Left renal cortex interstitium (tissue), 4 donors: ENCODE results near the gene FOXP1. TPM values are rescaled to one million over a fixed set of nuclear protein-coding genes. Genes with fewer than 3 reads are reported as not detected.

Experiments used
- DNase-seq, 4 donors: peaks; one replicate each; pipeline ENCODE4 v3.0.0-alpha.2; 2013; ENCODE audit warnings: low read depth in 4 of 4, low spot score in 2 of 4, missing footprints in 1 of 4
- polyA plus RNA-seq, 4 donors: library from polyadenylated mRNA; unstranded; fragments of 120-200 nt; gene quantifications; one replicate each; pipeline ENCODE4 v1.2.1, GENCODE V29; 2013; ENCODE audit not compliant: insufficient read length in 4 of 4

Gene FOXP1
- polyA plus RNA-seq, 4 donors, result 31.2 to 45.8 (median 38.9) TPM

DNA sequence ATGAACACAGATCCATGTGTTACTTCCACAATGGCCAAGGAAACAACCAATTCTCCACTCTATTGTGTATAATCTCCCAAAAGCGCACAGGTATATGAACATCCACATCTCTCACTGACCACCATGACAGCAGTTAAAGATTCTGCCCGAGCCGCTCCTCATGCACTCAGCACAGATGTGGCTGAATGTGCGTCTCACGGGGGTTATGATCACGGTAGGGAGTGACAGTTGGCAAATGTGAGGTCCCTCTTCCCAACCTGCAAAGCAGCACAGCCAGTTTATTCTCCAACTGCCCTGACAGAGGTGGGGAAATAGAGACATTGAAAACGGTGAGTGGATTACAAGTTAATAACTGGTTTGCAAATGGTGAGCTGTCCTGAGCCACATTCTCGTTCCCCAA lies 17.6 kb downstream of the FOXP1 start:
- DNase-seq, result no peak

DNA sequence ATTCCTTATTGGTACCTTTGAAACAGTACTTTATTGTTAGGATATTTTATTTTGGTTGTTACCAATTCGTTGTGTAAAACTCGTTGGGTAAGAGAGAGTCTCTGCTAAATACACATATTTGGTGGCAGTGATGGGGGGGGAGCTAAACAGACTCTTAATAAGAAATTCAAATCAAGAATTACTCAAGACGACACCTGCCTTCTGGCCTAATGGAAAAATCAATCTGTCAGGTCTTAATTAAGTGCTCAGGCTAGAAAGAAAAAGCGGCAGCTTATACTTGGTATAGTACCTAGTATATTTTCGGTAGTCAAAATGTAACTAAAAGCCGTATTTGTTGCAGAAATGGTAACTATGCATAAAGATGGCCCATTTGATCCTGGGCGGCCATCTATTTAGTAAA lies 18.2 kb downstream of the FOXP1 start:
- no peak for DNase-seq

GRCh38 chr3:71564361-71564760 lies 19.2 kb downstream of the FOXP1 start:
- DNase-seq, result no peak

- DNase-seq, result no peak
Measured at GRCh38 chr3:71563827-71564226, 19.7 kb downstream of the FOXP1 start.

DNA sequence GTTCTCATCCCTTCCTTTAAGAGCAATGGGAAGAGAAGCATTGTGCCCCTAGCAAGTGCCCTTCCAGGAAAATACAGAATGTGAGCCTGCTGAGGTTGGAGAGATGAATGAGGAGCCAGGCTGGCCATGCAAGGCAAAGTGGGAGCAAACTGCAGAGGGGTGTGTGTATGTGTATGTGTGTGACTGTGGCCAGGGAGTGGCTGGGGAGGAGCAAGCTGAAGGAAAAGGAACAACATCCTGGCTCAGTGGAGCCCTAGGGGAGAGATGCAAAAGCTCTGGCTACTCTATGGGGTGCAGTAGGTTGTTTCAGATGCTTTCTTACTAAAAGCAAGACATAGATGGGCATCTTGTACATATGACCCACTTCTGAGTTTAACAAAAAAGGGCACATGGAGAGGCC lies 20.6 kb downstream of the FOXP1 start:
- no peak for DNase-seq

DNA sequence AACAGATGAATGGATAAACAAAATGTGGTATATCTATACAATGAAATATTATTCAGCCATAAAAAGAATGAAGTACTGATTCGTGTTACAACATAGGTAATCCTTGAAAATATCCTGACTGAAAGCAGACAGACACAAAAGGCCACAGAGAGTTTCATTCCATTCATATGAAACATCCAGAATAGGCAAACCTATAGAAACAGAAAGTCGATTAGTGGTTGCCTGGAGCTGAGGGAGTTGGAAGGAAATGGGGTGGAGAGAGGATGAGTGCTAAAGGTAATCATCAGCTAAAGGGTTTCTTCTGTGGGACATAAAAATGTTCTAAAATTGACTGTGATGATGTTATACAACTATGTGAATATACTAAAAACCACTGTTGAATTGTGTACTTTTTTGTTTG lies 22.9 kb downstream of the FOXP1 start:
- no peak for DNase-seq

GRCh38 chr3:71559578-71560162 lies 23.9 kb downstream of the FOXP1 start:
- DNase-seq, result no peak

DNA sequence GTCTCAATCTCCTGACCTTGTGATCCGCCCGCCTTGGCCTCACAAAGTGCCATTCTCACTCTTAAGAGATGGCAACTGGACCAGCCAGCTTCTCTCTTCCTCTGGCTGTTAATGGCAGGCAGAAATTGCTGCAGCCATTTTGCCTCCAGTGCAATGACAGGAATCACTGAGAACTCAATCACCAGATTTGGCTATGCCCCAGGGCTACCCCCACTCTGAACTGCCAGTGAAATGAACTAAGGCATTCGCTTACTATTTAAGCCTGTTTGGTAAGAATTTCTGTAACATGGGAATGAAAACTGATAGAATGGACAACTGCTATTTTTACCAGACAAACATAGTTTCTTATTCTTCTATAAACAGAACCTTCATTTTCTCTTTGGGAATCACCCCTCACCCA lies 24.5 kb downstream of the FOXP1 start:
- DNase-seq, result no peak

GRCh38 chr3:71554649-71555048 lies 28.9 kb downstream of the FOXP1 start:
- DNase-seq, result no peak

DNA sequence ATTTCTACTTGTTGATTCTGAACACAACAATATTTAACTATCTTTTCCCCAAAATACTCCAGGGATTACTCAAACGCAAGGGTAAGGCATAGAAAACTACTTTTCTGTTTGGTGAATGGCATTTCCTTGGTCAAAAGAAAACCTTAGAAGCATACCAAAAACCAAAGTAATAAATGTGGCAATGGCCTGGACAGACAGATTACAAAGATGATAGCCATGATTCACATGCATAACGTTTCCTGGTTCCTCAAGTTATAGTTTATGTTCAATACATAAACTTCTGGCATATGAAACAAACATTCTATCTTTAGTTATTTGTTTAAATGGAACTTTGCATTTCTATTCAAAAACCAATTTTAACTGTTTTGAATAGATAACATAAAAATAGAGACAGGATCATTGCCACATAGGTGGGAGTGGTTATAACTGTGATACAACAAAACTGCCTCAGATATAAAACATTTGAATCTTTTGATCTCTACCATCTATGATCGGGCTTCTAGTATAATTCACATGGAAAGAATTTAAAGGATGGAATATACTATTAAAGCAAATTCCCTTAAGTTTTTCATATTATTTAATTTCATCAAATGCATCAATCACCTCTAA lies 32.1 kb downstream of the FOXP1 start:
- DNase-seq, result no peak

DNA sequence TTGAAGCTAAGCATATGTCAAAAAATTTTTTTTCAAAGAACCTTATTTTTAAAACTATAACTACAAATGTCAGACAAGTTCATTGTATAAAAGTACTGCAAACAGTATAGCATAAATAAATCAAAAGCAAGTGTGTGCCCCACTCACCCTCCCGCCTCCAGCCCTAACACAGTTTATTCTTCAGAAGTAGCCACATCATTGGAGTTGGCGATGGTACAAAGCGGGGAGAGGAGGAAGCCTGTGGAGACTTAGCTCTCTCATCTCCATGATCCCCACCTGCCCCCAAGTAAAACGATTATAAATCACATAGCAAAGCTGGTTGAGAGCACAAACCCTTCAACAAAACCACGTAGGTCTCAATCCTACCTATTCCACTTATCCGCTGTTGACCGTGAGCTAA lies 33.6 kb downstream of the FOXP1 start:
- no peak for DNase-seq

DNA sequence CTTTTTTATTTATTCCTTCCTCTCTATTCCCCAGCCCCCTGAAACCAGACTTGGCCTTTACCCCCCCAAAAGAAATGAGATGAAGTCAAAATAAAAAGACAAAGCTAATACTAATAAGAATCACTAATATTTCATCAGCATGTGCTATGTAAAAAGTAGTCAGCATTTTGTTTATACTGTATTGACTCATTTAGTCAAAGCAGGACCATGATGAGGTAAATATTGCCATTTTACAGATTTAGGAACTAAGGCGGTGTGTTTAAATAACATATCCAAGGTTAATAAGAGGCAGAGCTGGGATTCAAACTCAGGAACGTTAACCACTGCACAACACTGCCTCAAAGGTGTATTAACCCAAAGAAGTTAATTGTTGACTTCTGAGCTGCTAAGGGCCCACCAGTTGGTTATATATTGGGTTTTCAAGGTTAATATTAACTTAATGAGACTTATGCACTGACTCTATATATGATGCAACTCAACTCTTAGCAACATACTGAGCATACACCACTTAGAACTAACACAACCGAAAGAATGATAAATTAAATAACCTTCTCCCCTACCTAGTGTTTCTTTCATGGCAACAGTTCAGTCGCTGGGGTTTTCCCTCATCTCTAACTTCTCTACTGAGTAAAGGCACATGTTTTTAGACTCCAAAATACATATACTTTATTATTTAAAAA lies 34.7 kb downstream of the FOXP1 start:
- DNase-seq, result no peak

DNA sequence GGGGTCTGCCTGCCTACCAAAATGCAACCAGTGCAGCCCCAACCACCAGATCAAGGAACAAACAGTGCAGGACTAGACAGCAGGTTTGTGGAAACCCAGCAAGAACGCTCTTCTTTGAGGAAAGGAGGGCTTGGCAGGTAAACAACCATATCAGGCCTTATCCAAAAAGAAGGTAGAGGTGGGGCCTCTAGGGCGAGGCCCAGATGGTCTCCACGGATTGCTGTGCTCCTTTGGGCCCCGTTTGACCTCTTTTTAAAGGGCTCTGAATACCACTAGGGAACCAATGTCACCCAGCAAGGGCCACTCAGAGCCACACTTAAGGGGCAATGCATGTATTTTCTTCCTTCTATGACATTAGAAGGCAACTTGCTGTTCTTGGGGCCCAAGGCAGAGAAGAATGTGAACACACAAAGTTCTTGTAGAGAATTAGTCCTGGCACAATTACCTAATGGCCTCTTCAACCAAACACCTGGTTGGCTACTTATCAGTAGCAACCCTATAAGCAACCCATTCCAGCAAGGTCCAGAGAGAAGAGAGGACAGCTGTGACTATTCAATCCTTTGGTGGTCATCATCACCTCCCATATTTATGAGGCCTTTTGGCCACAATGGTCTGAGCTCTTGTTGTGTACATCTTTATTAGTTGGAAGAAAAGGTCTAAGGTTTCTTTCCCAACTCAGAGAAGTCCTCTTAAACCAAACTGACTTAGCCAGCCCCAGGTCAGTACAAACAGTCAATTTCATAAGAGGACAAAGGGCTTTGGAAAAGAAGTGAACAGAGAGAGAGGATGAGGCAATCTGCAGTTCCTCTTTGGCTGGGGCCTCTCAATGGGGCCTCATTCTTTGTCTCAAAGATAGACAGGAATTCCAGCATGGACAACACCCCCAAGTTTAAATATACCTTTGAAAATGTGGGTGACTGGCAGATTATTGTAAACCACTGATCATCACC lies 36.0 kb downstream of the FOXP1 start:
- no peak for DNase-seq

GRCh38 chr3:71546821-71547220 lies 36.7 kb downstream of the FOXP1 start:
- DNase-seq, result no peak

DNA sequence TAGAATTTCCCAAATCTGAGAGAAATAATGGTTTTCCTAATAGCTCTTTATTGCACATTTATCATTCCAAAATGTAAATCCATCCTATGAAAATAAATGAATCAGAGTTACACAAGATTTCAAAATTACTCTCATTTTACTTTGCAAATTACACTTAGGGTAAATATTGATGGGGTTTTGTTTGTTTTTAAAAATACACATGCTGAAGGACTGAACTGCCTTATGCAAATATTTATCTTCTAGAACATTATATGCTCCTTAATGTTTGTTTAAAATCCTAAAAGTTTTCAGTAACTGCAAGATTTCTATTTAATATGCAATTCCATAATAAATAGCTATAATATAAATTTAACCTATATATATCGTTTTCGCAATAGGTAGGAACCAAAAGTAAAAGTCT lies 38.2 kb downstream of the FOXP1 start:
- DNase-seq, result no peak

DNA sequence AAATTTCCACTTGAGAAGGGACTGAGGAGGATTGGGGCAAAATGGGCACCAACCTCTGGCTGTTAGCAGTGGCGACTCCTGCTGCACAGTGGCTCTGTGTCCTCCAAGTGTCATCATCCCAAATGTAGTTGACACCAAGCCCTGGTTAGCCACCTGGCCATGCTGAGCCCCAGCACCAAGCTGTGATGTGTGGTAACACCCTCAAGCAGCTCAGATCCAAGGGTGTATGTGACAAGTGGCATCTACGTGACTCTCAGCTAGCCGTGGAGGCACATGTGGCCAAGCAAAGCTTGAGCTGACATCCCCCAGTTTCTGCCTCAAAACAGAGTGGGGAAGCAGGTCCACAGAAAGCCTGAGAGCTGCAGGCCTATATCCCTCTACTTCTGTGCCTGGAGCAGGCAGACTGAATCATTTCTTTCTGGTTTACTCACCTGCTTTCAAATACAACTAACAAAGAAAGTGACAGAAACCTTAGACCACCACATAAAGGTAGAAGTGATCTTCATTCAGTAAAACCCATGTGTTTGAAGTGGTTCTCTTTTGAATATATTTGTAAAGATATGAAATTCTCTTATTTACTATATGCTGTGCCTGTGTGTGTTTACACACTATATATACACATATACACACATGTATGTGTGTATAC lies 40.0 kb downstream of the FOXP1 start:
- DNase-seq, result no peak

GRCh38 chr3:71542521-71543370 lies 40.8 kb downstream of the FOXP1 start:
- DNase-seq, result peak in 3 of 4 donors; percentile 41 to 65 (median 65)

- DNase-seq, result no peak
Measured at GRCh38 chr3:71541313-71541712, 42.2 kb downstream of the FOXP1 start.

DNA sequence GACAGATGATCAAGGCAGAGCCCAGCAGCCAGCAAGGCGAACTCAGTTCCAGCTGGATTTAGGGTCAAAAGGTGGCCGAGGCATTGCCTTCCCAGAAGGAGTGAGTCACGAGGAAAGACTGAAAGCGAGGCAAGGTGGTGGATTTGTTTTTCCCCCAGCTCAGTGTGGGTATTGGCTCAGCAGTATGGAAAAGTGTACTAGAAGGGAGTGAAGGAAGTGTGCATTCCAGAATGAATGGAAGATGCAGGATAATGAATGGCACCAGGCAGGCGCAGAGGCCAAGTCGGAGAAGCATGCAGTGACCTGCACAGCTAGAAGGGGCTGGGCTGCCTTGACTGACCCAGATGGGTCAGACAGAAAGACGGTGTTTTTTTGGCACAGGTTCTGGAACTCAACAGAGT lies 46.3 kb downstream of the FOXP1 start:
- DNase-seq, result no peak
